K562 (cell line): Measurements from ENCODE around the gene STYXL1. TPM values are rescaled to one million over a fixed set of nuclear protein-coding genes. Genes with fewer than 3 reads are reported as not detected.

Source experiments
- ATAC-seq: fragments of 200-7000 bp; cut with Tn5 transposase; 3 replicates; pipeline ENCODE4 v1.9.1; 2020; ENCODE audit warnings: moderate library complexity
- BruUV-seq: library from RNA; stranded (reverse); fragments of 400-500 nt; replicated peaks from 2 replicates; lab custom pipeline; 2021; lab: Mats Ljungman, UMichigan
- CTCF ChIA-PET: fragments of 300-600 bp; formaldehyde crosslinking; extraction: SDS; loops from one replicate; lab custom pipeline; 2021; ENCODE audit warnings: low intra/inter-chr PET ratio; lab: Yijun Ruan, JAX
- POLR2A ChIA-PET: fragments of 300-600, 350-650 bp; sonication (Branson Sonifier 250); formaldehyde crosslinking; extraction: SDS; loops from one replicate; lab custom pipeline; 2021; ENCODE audit warnings: antibody characterized with exemption, inconsistent platforms; lab: Yijun Ruan, JAX
- DNase-seq, 4 experiments: peaks; one replicate each; pipeline versions ENCODE4 v3.0.0 to v3.0.0-alpha.2; 2011 to 2018; ENCODE audit warnings: low spot score in 3 of 4, mixed read lengths in 3 of 4; ENCODE audit errors: extremely low read depth in 1 of 4
- FAIRE-seq: peaks from 2 replicates; lab custom pipeline; 2011; peaks lifted over from hg19 to GRCh38; lab: Jason Lieb, UNC
- H2AFZ ChIP-seq: 2 replicates; pipeline ENCODE4 v1.6.0; 2011; ENCODE audit warnings: low read depth, low read length, control low read depth, inconsistent platforms
- H3K27ac ChIP-seq: fragments of 200-600 bp; 3 replicates; pipeline ENCODE4 v1.8.0; 2011; ENCODE audit warnings: low read depth, mild to moderate bottlenecking, control low read depth, inconsistent platforms, low read length, moderate library complexity, mixed read lengths; ENCODE audit errors: extremely low read depth
- H3K27me3 ChIP-seq, 2 experiments: fragments of 300-600 bp in 1 of 2; 2 replicates in 1 of 2; 3 replicates in 1 of 2; pipeline versions ENCODE4 v1.6.0 to v1.8.0; 2011; ENCODE audit warnings: inconsistent platforms in 2 of 2, low read length in 2 of 2, mild to moderate bottlenecking in 1 of 2, mixed read lengths in 1 of 2, moderate library complexity in 1 of 2; ENCODE audit not compliant: control insufficient read depth in 2 of 2, insufficient read depth in 2 of 2
- H3K36me3 ChIP-seq: fragments of 300-600 bp; 3 replicates; pipeline ENCODE4 v1.8.0; 2011; ENCODE audit warnings: mild to moderate bottlenecking, low read length, inconsistent platforms; ENCODE audit not compliant: control insufficient read depth, insufficient read depth
- H3K4me1 ChIP-seq, 2 experiments: fragments of 200-600 bp in 1 of 2; replicated peaks in 1 of 2; 2 replicates in 1 of 2; 3 replicates in 1 of 2; pipeline versions ENCODE4 v1.5.1 to v1.8.0; 2011; ENCODE audit warnings: inconsistent platforms in 2 of 2, low read length in 2 of 2, mild to moderate bottlenecking in 1 of 2, mixed read lengths in 1 of 2, moderate library complexity in 1 of 2; ENCODE audit not compliant: control insufficient read depth in 2 of 2, insufficient read depth in 2 of 2
- H3K4me2 ChIP-seq: 2 replicates; pipeline ENCODE4 v1.6.1; 2011; ENCODE audit warnings: low read length, control low read depth, inconsistent platforms, mixed read lengths; ENCODE audit not compliant: insufficient read depth
- H3K4me3 ChIP-seq: fragments of 200-600 bp; sonication (generic), shearing (Covaris generic); 2 replicates; pipeline ENCODE4 v1.5.1; 2016; ENCODE audit warnings: control low read depth, inconsistent platforms
- H3K79me2 ChIP-seq: fragments of 200-600 bp; 3 replicates; pipeline ENCODE4 v1.8.0; 2011; ENCODE audit warnings: low read length, inconsistent platforms; ENCODE audit not compliant: control insufficient read depth, insufficient read depth
- H3K9ac ChIP-seq, 2 experiments: 2 replicates each; pipeline versions ENCODE4 v1.6.0 to v1.6.1; 2011; ENCODE audit warnings: low read depth in 2 of 2, low read length in 2 of 2, control low read depth in 1 of 2, inconsistent platforms in 1 of 2, mild to moderate bottlenecking in 1 of 2, mixed read lengths in 1 of 2; ENCODE audit not compliant: insufficient read depth in 1 of 2
- H3K9me1 ChIP-seq: one replicate; pipeline ENCODE4 v1.6.0; 2011; ENCODE audit warnings: inconsistent platforms, mild to moderate bottlenecking, low read length, moderate library complexity; ENCODE audit not compliant: control insufficient read depth, insufficient read depth
- H3K9me3 ChIP-seq: replicated peaks from 2 replicates; pipeline ENCODE4 v1.5.1; 2011; ENCODE audit warnings: low read depth, low read length, inconsistent platforms; ENCODE audit not compliant: control insufficient read depth, insufficient read depth
- H4K20me1 ChIP-seq: replicated peaks from 2 replicates; pipeline ENCODE4 v1.6.1; 2011; ENCODE audit warnings: low read length, inconsistent platforms, mixed read lengths; ENCODE audit not compliant: control insufficient read depth, insufficient read depth
- CBX1 ChIP-seq: sonication (generic); IDR thresholded peaks from 2 replicates; pipeline ENCODE4 v1.6.1; 2016; ENCODE audit warnings: antibody characterized with exemption, low read depth, mild to moderate bottlenecking
- CBX3 ChIP-seq, 2 experiments: IDR thresholded peaks; 1 replicate in 1 of 2; 2 replicates in 1 of 2; pipeline ENCODE4 v1.6.1; 2012; ENCODE audit warnings: inconsistent platforms in 2 of 2, low read length in 2 of 2, borderline replicate concordance in 1 of 2, control low read depth in 1 of 2
- CBX5 ChIP-seq: IDR thresholded peaks from 2 replicates; pipeline ENCODE4 v1.6.1; 2014; ENCODE audit warnings: low read depth, borderline replicate concordance
- TAF15 ChIP-seq: fragments of 200-400 bp; formaldehyde crosslinking; IDR thresholded peaks from 2 replicates; pipeline ENCODE4 v1.6.1; 2017; ENCODE audit warnings: mild to moderate bottlenecking, low read depth, low read length, moderate library complexity
- ZBTB8A ChIP-seq: fragments of 450-650 bp; IDR thresholded peaks from 2 replicates; pipeline ENCODE4 v1.6.1; 2018; ENCODE audit warnings: mild to moderate bottlenecking, moderate library complexity; ENCODE audit not compliant: partially characterized antibody
- ZFP36 ChIP-seq: fragments of 150-350 bp; IDR thresholded peaks from 2 replicates; pipeline ENCODE4 v1.6.1; 2018; ENCODE audit warnings: low read length, low read depth; ENCODE audit not compliant: partially characterized antibody
- ZNF175 ChIP-seq: fragments of 200-800 bp; sonication (Bioruptor generic); IDR thresholded peaks from 2 replicates; pipeline ENCODE4 v1.6.1; 2016; ENCODE audit warnings: low read depth, mild to moderate bottlenecking, missing genetic modification characterization, missing compliant biosample characterization
- ZNF76 ChIP-seq: fragments of 250-450 bp; sonication (Bioruptor Pico); IDR thresholded peaks from 2 replicates; pipeline ENCODE4 v1.4.0; 2020; ENCODE audit warnings: mild to moderate bottlenecking, moderate library complexity, borderline replicate concordance
- WGBS: fragments of 100-300 bp; shearing (Covaris generic); methylation state at CpG from one replicate; pipeline ENCODE4 v1.1.6; 2016; ENCODE audit warnings: low coverage, mixed read lengths; ENCODE audit not compliant: insufficient coverage; ENCODE audit errors: missing lambda C conversion rate; 5-methylcytosine and 5-hydroxymethylcytosine counted together
- in situ Hi-C: fragments of 300-500 bp; cut with MboI; formaldehyde crosslinking; loops from 4 replicates; pipeline ENCODE4 v1.15.0; 2018; ENCODE audit warnings: inconsistent platforms, mixed read lengths
- intact Hi-C: fragments of 100-400 bp; cut with micrococcal nuclease; formaldehyde crosslinking; loops from 2 replicates; pipeline ENCODE4 v1.14.2; 2022
- polyA plus RNA-seq, 8 experiments: library from polyadenylated mRNA; depleted of rRNA in 4 of 8; stranded (reverse) in 5 of 8; unstranded in 3 of 8; fragments of >200 nt; fragmentation: Nextera tagmentation in 2 of 8; fragmentation: Illumina TruSeq in 1 of 8; extraction: Ambion mirVana in 2 of 8; extraction: Trizol in 1 of 8; gene quantifications; 2 replicates each; pipeline versions ENCODE4 v1.2.1 to v1.2.3, GENCODE V29; 2011 to 2014; ENCODE audit warnings: inconsistent platforms in 1 of 8, missing spikeins in 1 of 8
- total RNA-seq, 7 experiments: library from RNA; depleted of rRNA in 6 of 7; stranded (reverse); fragments of >200 nt in 6 of 7; fragmentation: Illumina TruSeq in 2 of 7; extraction: Trizol in 2 of 7; gene quantifications; 2 replicates each; pipeline versions ENCODE4 v1.2.1 to v1.2.3, GENCODE V29; 2011 to 2021; ENCODE audit warnings: low replicate concordance in 1 of 7
- TF ChIP-seq, protein P1 (sequence below): fragments of 450-650 bp; IDR thresholded peaks from 2 replicates; pipeline ENCODE4 v1.6.1; 2018; ENCODE audit warnings: mild to moderate bottlenecking, low read depth; ENCODE audit not compliant: partially characterized antibody
- TF ChIP-seq, protein P2 (sequence below): fragments of 450-650 bp; IDR thresholded peaks from 2 replicates; pipeline ENCODE4 v1.7.0; 2016; ENCODE audit warnings: borderline replicate concordance
- TF ChIP-seq, protein P3 (sequence below): fragments of 450-650 bp; IDR thresholded peaks from 2 replicates; pipeline ENCODE4 v1.6.1; 2017; ENCODE audit warnings: mild to moderate bottlenecking, moderate library complexity

Gene STYXL1
- total and polyA plus RNA-seq, 9 of the 15 experiments (the other 6 are each of a cell fraction or from before 2014, with no cell fraction given): 36.5 to 97.2 (median 49.9) TPM

DNA sequence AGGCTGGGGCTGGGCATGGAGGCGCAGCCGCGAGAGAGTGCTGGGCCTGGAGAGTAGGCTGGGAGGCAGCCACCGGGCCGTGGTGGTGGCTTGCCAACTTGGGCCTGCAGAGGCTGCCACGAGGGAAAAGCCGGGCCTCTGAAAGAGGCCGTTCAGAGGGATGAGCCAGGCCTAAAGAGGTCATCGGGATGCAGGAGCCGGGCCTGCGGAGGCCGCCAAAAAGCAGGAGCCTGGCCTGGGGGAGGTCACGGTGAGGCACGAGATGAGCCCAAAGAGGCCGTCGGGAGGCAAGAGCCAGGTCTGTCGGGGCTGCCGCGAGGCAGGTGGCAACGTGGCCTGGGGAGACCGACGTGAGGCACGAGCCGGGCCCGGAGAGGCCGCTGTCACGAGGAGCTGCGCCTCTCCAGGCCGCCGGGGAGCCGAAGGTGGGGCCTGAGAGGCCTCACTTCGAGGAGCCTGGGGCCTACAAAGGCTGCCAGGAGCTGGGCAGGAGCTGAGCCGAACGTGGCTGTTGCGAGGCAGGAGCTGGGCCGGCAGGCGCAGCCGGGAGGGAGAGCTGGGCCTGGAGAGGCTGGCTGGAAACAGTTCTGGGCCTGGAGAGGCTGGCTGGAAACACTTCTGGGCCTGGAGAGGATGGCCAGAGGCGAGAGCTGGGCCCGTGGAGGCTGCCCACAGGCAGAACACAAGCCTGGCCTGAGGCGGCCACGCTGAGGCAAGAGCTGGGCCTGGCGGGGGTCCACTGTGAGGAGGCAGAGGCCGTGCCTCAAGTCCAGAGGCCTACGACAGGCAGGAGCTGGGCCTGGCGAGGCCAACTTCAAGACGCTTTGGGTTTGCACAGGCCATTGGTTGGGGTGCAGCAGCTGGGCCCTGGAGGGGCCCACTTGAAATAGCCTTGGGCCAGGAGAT, 24.7 kb upstream of the STYXL1 start (continued):
- TF ChIP-seq TAF15: no peak
- TF ChIP-seq, protein P1, sequence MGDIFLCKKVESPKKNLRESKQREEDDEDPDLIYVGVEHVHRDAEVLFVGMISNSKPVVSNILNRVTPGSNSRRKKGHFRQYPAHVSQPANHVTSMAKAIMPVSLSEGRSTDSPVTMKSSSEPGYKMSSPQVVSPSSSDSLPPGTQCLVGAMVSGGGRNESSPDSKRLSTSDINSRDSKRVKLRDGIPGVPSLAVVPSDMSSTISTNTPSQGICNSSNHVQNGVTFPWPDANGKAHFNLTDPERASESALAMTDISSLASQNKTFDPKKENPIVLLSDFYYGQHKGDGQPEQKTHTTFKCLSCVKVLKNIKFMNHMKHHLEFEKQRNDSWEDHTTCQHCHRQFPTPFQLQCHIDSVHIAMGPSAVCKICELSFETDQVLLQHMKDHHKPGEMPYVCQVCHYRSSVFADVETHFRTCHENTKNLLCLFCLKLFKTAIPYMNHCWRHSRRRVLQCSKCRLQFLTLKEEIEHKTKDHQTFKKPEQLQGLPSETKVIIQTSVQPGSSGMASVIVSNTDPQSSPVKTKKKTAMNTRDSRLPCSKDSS: no peak

DNA sequence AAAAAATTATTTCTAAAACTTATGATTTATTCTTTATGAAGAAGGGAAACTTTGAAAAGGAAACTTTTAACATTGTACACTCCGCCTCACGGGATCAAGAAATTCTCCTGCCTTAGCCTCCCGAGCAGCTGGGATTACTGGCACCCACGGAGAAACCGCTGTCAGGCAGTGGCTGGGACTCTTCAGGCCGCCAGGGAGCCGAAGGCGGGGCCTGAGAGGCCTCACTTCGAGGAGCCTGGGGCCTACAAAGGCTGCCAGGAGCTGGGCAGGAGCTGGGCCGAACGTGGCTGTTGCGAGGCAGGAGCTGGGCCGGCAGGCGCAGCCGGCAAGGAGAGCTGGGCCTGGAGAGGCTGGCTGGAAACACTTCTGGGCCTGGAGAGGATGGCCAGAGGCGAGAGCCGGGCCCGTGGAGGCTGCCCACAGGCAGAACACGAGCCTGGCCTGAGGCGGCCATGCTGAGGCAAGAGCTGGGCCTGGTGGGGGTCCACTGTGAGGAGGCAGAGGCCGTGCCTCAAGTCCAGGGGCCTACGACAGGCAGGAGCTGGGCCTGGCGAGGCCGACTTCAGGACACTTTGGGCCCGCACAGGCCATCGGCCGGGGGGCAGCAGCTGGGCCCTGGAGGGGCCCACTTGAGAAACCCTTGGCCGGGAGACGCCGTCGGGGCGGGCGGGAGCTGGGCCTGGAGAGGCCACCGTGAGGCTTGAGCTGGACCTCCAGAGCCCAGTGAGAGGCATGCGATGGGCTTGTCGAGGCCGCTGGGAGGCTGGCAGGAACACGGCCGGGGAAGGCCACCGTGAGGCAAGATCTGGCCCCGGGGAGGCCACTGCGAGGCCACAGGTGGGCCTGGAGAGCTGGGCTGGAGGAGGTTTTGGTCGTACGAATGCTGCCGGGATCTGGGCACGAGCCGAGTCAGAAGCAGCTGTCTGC, 23.8 kb upstream of the STYXL1 start:
- peaks cover 6% of the 10 kb centered on the region; the same call in 1 of the 3 replicates for H3K36me3 ChIP-seq
- no peak overlapping the region for H3K27ac ChIP-seq
- BruUV-seq: no TSS peak
- 72% methylated on average over 43 of the region's 47 CpGs for WGBS
- peak; percentile 78; the same call in 1 of the 2 replicates for TF ChIP-seq CBX5
- TF ChIP-seq CBX1: peak; percentile 64; the same call in 1 of the 2 replicates
- no peak for TF ChIP-seq ZBTB8A
- no peak for TF ChIP-seq ZNF175 (CRISPR knock-in tag)
- TF ChIP-seq ZNF76 (CRISPR knock-in tag): no peak
- TF ChIP-seq ZFP36: peak; percentile 96
- TF ChIP-seq, protein P2, sequence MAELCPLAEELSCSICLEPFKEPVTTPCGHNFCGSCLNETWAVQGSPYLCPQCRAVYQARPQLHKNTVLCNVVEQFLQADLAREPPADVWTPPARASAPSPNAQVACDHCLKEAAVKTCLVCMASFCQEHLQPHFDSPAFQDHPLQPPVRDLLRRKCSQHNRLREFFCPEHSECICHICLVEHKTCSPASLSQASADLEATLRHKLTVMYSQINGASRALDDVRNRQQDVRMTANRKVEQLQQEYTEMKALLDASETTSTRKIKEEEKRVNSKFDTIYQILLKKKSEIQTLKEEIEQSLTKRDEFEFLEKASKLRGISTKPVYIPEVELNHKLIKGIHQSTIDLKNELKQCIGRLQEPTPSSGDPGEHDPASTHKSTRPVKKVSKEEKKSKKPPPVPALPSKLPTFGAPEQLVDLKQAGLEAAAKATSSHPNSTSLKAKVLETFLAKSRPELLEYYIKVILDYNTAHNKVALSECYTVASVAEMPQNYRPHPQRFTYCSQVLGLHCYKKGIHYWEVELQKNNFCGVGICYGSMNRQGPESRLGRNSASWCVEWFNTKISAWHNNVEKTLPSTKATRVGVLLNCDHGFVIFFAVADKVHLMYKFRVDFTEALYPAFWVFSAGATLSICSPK: no peak
- TF ChIP-seq, protein P3, sequence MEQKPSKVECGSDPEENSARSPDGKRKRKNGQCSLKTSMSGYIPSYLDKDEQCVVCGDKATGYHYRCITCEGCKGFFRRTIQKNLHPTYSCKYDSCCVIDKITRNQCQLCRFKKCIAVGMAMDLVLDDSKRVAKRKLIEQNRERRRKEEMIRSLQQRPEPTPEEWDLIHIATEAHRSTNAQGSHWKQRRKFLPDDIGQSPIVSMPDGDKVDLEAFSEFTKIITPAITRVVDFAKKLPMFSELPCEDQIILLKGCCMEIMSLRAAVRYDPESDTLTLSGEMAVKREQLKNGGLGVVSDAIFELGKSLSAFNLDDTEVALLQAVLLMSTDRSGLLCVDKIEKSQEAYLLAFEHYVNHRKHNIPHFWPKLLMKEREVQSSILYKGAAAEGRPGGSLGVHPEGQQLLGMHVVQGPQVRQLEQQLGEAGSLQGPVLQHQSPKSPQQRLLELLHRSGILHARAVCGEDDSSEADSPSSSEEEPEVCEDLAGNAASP: no peak
- TF ChIP-seq CBX3 (IDR thresholded peaks at IDR 0.05; ENCODE audit: borderline replicate concordance in 1 of 2, low read length in 2 of 2): peak in 1 of 2 experiments; percentile 89; a peak in 2 of 3 replicates
- TF ChIP-seq, all 486 proteins: peak for 4
- no peak overlapping the region for H2AFZ ChIP-seq
- no peaks in the 10 kb centered on the region for H3K9me1 ChIP-seq
- H3K27me3 ChIP-seq: no peaks in the 10 kb centered on the region
- FAIRE-seq (no peak), DNase-seq (no peak), ATAC-seq (no peak)
- no peaks in the 10 kb centered on the region for H4K20me1 ChIP-seq
- peaks cover 4 to 36% of the 10 kb centered on the region in 2 experiments; a peak in 3 of 5 replicates for H3K4me1 ChIP-seq
- in situ Hi-C loops: no loop called here
- intact Hi-C loops: no loop called here
- no peaks in the 10 kb centered on the region for H3K79me2 ChIP-seq
- H3K9me3 ChIP-seq: no peaks in the 10 kb centered on the region; the same call in none of the 2 replicates
- no peak overlapping the region for H3K9ac ChIP-seq
- no peak overlapping the region for H3K4me2 ChIP-seq
- POLR2A ChIA-PET: interaction anchor here (0.9 to 1.4 kb wide), 2 partner anchors 9 to 238 kb away, joined by 3 to 6 read pairs; no protein-coding TSS in a partner anchor
- H3K4me3 ChIP-seq: no peak overlapping the region
- CTCF ChIA-PET: no interaction called here
